Central memory CD4-positive, alpha-beta T cell (primary cell): ENCODE measurements around the gene MEGF6.

Source experiments
- DNase-seq: peaks from one replicate; pipeline ENCODE4 v3.0.0; 2022

MEGF6 gene

DNA sequence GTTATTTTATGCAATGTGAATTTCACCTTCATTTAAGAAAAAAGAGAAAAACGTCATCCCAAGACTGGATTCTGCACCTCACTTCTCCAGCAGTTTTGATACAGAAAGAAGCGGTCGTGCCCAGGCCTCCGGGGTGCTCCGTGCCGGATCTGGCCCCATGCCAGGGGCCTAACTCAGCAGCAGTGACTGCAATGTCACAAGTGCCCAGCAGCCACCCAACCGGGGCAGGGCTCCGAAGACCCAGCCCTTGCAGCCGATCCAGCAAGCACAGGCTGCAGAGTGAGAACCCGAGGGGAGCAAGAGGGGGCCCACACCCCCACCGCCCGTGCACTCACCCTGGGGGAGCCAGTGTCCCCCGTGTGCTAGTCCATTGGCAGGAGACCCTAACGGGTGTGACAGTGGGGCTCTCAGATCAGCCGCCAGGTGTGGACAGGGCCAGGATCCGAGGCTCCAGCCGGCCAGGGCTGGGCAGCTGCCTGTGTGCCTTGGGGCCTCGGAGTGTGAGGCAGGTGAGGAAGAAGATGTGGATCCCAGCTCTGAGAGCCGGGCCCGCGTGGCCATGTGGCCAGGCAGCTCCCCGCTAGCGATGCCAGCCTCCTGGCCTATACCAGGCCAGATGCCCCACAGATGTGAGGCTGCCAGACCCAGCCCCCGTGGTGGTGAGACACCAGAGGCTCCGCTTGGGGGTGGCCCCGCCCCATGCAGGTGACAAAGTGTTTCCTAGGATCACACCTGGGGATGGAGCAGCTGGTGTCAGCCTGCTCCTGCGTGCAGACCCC is 60.6 kb downstream of the MEGF6 start:
- DNase-seq, result no peak

- no peak for DNase-seq
These were observed 62.4 kb downstream of the MEGF6 start for GRCh38 chr1:3548895-3549294.

DNA sequence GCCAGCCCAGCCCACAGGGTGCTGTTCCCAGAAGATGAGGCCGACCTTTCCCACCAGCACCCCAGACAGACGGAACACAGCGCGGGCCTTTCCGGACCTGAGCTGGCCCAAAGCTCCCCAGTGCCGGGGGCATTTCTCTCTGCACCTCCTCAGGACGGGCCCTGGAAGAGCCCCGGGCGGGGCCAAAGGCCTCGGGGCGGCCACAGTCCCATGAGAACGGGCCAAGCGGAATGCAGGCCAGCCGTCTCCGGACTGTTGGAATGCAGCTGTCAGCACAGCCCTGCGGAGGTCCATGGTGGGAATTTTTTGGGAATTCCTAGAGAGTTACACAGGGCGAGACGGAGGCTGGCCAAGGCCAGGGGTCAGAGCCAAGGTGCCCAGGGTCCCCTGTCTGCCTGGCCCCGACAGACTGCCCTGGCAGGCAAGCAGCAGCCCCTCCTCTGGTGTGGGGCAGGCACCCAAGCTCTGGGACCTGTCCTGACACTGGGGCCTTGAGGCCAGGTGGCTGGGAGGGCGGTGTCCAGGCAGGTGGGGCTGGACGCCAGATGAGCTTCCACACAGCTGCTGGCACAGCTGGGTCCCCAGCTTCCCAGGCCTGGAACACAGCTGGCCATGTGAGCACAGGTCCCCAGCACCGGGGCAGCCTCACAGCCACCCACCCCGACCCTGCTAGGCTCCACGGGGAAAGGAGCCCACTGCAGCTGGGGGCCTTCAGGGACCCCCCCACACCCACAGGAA is 63.0 kb downstream of the MEGF6 start:
- DNase-seq, result no peak

- no peak for DNase-seq
These were observed 64.0 kb downstream of the MEGF6 start for GRCh38 chr1:3547055-3548005.

GRCh38 chr1:3546048-3546384 is 65.3 kb downstream of the MEGF6 start:
- no peak for DNase-seq

DNA sequence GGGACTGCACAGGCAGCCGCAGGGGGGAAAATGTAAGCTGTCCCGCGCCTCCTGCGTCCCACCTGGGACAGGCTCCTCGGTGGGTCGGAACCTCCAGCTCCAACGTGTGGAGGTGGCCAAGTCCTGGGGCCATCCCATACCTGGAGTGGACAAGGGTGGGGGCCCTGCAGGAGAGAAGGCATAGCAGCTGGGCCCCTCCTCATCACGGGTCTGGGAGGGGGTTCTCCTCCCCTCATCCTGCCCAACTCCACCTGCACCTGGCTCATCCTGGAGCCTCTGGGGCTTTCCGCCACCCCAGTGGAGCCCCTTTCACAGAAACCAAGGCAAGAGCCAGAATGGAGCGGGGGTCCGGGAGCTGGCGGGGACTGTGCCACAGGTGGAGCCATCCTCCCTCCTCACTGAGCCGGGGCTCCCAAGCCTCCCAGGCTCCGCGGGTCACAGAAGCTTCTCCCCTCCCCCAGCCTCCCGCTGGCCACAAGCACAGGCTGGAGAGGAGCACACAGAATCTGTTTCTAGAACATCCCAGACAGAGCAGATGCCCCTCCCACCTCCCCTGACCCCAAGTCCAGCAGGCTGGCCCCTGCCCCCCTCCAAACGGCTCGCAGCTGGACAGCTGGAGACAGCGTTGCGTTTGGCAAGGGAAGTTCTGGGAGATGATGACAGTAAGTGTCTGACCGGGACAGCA is 65.8 kb downstream of the MEGF6 start:
- no peak for DNase-seq

GRCh38 chr1:3544040-3544977 is 67.0 kb downstream of the MEGF6 start:
- no peak for DNase-seq

DNA sequence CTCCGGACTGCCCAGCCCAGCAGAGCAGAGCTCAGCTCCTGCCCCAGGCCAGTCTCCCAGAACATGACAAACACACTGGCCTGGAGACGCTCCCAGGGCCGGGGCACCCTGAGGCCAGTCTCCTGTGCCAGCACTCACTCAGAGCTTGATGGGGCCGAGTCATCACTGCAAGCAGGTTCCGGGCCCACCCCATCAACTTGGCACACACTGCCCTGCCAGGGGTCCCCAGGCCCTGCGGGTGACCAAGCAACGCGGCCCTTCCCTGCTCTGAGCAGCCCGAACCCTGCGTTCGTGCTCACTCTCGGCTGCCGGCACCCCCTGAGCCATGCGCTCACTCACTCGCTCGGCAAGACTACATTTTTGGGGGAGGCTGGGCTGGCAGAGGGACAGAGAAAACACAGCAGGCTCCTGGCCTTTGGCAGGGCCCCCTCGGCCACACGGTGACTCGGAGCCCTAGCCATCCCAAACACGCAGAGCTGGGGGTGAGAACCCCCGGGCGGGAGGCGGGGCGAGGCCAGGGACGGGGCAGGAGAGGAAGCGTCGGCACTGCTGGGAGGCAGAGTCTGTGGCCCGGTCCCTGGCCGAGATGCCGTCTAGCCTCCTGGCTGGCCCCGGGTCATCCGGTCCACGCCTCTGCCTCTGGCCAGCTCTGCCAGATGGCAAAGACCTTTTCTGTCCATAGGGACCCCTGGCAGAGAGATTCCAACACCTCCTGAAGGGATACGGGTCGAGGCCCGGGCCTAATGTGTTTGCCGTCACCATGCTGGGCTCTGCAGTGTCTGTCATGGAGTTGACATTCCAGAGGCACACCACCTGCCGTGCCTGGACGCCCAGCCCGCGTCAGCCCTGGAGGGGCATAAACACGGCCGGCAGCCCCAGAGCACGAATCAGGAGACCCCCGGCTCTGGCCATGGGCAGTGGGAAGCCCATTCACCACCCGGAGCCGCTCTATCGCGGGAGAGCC is 68.0 kb downstream of the MEGF6 start:
- no peak for DNase-seq

DNA sequence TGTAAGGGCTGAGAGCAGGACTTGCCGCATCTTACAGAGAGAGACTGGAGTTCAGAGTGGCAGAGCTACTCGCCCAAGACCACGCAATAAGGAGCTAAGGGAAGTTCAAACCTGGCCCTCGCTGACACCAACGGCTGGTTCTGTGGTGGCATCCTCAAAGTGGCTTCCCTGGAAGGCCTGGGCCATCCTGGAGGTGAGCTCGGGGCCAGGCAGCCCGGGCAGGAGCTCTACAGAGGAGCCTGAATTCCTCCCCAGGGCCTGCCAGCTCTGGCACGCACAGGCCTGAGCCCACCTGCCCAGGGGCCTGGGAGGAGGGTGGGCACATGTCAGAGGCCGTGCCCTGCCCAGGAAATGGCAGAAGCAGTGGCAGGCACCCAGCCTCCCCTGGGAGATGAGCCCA is 68.6 kb downstream of the MEGF6 start:
- no peak for DNase-seq

GRCh38 chr1:3541936-3542335 is 69.4 kb downstream of the MEGF6 start:
- DNase-seq, result no peak

DNA sequence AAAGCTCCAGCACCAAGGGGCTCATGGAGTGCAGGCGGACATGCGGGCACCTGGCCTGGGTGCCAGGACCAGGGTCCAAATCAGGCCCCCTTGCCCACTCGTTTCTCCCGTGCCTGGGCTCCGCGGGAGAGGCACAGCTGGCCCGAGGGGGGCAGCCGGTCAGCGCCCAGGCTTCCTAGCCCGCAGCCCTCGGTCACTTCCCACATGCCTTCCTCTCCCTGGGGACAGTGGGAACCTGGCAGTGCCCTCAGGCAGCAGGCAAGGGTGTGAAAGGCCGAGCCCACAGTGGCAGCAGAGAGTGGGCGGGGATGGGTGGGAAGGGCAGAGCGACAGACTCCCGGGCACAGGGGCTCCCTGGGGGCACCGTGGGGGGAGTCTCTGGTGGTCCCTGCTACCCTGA is 69.8 kb downstream of the MEGF6 start:
- no peak for DNase-seq

DNA sequence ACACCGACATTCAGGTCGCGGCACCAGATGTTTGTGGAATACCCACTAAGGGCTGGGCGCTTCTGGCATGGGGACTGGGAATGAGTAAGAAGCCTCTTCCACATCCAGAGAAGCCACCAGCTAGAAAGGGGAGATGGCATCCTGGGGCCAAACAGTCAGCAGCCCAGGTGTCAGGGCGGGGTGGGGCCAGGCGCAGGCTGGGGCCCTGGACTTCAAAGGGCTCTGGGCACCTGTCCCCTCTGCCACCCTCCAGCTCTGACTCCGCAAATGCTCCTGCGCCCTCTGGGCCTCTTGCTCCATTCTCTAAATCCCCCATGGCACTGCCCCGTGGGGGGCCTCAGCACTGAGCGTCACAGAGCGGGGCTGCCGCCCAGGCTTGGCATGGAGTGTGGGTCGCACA is 70.4 kb downstream of the MEGF6 start:
- no peak for DNase-seq

GRCh38 chr1:3539707-3540425 is 71.4 kb downstream of the MEGF6 start:
- DNase-seq, result no peak

DNA sequence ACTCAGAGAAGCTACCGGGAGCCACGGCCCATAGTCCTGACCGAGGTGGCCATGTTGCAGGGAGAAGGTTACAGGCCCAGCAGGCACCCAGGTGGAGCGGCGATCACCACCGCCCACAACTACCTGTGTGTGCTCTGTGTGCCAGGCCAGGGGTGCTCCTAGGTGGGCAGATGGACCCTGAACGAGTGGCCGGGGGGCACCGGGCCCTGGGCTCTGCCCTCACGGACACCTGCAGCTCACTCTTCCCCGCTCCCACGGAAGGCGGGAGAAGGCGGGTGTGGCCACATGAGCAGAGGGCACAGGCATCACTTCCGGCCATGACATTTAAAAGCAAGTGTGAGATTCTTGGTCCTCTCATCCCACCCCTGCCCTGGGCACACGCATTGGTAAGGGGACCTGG is 73.9 kb downstream of the MEGF6 start:
- no peak for DNase-seq

DNA sequence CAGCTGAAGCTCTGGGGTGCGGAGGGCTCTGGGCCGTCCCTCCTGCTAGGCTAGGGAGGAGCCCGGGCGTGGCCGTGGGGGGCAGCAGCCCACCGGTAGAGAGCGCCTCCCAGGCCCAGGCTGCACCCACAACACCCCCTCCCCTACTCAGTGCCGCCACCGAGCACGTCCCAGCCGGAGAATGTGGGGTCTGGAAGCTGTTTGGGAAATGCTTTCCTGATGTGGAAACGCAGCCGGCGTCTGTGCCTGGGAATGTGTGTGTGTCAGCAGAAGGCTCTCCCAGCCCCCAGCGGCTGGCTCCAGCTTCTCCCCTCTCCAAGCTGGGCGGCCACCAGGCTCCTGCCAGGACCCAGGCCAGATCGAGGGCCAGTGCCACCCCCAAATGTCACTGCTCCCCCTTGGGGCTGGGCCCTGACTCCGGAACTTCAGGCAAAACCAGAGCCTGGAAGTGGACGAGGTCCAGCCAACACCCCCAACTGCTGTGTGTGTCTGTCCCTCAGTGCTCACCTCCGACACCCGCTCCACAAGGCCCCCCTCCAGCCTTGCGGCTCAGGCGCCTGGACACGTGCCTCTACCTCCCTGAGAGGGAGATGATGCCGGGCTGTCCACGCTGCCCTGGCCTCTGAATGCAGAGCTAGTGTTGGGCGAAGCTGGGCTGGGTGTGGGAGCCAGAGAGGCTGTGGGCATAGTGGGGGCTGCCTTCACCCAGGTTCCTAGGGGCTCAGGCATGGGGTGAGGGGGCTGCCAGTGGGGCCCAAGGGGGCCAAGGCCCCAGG is 74.7 kb downstream of the MEGF6 start:
- DNase-seq, result no peak

- no peak for DNase-seq
These were observed 75.6 kb downstream of the MEGF6 start for GRCh38 chr1:3535732-3536131.

DNA sequence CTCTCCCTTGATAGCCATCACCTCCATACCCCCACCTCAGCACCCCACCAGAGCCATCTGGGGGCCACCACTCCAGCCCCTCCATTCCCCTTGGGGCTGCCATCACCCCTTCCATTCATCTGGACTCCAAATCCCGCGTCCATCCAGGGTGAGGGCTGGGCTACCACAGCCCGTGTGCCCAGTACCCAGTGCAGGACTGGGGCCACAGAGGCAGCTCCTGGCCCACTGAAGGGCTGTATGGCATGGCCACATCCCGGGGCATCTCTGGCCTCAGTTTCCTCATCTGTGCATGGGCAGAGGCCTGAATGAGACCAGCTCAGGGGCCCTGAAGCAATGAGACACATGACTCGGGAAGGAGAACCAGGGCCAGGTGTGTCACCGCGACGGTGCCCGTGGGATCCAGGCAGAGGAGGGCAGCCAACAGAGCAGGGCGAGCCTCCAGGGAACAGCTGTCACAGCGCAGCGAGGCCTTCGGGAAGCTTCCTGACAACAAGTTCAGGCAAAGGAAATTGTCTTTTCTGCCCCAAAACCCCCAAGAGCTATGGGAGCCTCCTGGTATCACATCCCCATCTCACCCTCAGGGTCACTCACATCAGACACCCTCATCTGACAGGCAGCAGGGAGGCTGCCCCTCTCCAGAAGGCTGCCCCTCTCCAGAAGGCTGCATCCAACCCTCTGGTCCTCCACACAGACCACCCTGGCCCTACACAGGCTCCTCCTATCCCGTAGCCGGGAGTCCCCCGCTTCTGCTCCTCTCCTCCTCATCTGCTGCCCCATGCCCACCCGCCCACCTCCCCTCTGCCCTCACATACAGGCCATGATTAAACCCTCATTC is 76.3 kb downstream of the MEGF6 start:
- no peak for DNase-seq
